Measurements from ENCODE around the gene MACROD2.

DNA sequence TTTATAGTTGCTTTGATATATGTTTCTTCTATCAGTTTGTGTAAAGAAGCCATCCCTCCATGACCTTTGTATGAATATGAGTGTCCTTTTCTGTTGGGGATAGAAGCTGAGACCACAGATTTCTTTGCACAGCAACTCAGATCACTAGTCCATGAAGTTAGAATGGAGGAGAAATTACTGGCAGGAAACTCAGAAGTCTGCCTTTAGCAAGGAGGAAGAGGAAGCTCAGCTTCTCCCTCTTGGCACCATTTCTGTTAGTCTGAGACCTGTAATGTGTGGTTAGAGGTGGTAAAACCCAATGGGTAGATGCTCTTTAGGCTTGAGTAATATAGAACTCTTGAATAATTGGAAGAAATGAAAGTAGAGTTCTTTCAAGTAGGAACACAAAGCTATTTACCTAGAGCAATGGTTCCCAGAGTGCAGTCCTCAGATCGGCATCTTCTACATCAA is 1337.4 kb downstream of the MACROD2 start:
- TF ChIP-seq POLR2AphosphoS5 (IDR thresholded peaks at IDR 0.05; ENCODE audit: low read depth, low read length), result no peak
- TF ChIP-seq ZFX (IDR thresholded peaks at IDR 0.05), result no peak

Data from HCT116 (cell line).